Fibroblast of skin of left biceps (primary cell): Measurements from ENCODE around the gene UNC5A.

Experiments
- DNase-seq, 2 experiments: peaks; one replicate each; pipeline ENCODE4 v3.0.0-alpha.2; 2013; ENCODE audit warnings: low read depth in 2 of 2

UNC5A gene

DNA sequence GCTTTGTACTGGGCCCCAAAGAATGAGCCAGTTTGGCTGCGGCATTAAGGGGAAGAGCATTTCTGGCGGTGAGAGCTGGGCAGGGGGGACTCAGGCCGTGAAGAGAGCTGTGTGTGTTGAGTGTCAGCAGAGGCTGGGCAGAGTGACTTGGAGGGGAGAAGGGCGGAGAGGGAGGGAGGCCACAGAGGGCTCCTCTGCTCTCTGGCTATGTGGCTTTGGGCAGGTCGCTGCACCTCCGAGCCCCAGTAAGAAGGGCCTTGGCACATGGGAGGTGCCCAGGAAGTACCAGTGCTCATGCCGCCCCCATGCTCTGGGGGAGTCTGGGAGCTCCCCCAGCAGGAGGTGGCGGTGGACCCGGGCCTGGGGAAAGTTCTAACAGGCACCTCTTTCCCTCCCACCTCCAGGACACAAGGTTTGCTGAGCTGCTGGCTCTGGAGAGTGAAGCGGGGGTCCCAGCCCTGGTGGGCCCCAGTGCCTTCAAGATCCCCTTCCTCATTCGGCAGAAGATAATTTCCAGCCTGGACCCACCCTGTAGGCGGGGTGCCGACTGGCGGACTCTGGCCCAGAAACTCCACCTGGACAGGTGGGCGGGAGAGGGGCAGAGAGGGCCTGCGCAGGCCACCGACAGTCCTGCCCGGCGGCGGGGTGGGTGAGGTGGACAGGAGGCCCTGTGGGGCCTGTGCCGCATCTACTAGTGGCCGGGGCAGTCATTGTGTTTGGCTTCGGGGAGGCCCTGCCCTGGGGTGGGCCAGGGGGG lies 68.7 kb downstream of the UNC5A start:
- no peak for DNase-seq

GRCh38 chr5:176879663-176880361 lies 69.5 kb downstream of the UNC5A start:
- DNase-seq, result no peak

DNA sequence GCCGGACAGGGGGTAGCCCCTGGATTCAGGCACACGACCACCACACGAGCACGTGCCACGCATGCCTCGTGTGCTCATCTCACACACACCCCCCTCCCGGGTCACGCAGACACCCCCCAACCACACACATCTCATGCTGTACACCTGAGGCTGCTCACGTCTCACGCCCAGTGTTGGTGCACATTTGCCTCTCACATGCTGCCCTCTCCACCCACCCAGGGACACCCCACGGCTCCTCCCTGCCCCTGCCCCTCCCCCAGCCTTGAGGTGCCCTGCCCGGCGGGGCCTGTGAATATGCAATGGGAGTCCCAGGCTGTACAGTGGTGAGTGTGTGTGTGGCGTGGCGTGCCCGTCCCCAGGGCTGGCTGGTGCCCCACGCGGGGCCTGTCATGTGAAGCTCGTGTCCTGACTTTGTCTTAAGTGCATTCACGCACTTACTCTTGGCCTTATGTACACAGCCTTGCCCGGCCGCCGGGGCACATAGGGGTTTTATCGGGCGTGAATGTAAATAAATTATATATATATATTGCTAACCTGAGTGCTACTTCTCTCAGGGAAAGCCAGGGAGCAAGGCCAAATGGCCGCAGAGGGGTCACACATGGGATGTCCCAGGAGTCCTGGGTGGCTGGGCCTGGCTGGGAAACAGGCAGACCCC lies 70.1 kb downstream of the UNC5A start:
- no peak for DNase-seq

GRCh38 chr5:176881021-176881749 lies 70.8 kb downstream of the UNC5A start:
- DNase-seq, result no peak

- no peak for DNase-seq
Measured at GRCh38 chr5:176881816-176882566, 71.6 kb downstream of the UNC5A start.

DNA sequence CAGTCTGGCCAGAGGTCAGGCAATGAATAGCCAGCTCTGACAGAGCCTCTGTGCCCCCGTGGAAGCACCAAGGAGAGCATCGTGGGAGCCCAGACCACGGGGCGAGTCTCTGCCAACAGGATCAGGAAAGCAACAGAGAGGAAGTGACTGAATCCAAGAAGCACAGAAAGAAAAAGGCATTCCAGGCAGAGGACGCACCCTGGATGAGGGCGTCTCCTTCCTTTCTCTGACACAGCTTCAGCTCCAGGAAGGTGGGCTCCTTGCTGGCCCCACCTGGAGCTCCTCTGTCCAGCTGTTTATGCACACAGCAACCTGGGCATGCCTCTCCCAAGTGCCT lies 72.2 kb downstream of the UNC5A start:
- DNase-seq, result no peak

- no peak for DNase-seq
Measured at GRCh38 chr5:176883700-176884570, 73.6 kb downstream of the UNC5A start.

DNA sequence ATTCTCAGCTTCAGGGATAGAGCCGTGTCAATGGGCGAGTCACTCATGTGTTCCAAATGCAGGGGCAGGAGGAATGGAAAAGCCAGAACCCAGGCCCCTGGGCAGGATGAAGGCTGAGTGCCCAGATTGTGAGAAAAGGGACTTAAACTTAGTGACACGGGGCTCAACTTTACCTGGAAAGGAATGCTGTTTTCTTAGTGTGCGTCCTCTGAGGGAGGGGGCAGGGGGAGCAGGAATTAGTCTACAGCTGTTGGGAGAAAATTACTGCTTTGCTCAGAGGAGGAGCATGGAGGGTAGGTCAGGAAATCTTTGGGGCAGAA lies 74.2 kb downstream of the UNC5A start:
- no peak for DNase-seq

DNA sequence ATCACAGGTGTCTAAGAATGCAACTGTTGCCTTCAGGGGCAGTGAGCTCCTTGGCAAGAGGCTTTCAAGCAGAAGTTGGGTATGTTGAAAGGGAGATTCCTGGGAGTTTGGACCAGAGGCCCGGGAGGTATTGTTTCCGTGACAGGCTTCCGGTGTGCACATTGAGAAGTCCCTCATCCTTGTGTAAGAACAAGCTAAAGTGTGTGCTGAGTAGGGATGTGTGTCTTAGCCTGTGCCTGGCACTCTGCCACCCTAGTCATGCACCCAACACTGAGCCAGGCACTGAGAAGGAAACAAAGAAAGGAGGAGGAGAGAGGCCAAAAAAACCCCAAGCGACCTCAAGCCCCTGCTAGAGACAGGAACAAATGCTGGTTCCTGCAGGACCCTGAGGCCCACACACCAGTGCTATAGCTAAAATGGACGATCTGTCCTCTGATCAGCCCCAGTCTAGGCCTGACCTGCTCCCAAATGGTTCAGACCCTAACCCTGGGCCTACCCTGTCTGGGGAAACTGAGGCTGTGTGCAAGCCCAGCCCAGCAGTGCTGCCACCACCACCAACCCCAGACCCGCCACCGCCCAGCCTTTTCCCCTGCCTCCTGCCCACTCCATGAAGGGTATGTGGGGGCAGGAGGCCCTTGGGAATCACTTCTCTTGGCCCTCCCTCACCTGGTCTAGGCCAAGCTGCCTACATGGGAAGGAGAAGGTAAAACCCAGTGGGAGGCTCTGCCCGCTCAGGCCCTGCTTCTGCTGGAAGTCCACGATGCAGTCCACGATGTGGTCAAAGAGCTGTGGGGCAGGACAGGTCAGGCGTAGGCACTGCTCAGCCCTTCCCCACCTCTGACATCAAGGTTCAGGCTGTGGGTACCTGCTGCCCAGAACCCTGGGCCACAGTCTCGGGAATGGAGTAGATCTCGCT lies 76.2 kb downstream of the UNC5A start:
- DNase-seq, result no peak

- DNase-seq, result no peak
Measured at GRCh38 chr5:176887252-176887849, 77.0 kb downstream of the UNC5A start.

- DNase-seq, result no peak
Measured at GRCh38 chr5:176888016-176888864, 77.9 kb downstream of the UNC5A start.

- DNase-seq, result no peak
Measured at GRCh38 chr5:176888865-176889165, 78.5 kb downstream of the UNC5A start.

DNA sequence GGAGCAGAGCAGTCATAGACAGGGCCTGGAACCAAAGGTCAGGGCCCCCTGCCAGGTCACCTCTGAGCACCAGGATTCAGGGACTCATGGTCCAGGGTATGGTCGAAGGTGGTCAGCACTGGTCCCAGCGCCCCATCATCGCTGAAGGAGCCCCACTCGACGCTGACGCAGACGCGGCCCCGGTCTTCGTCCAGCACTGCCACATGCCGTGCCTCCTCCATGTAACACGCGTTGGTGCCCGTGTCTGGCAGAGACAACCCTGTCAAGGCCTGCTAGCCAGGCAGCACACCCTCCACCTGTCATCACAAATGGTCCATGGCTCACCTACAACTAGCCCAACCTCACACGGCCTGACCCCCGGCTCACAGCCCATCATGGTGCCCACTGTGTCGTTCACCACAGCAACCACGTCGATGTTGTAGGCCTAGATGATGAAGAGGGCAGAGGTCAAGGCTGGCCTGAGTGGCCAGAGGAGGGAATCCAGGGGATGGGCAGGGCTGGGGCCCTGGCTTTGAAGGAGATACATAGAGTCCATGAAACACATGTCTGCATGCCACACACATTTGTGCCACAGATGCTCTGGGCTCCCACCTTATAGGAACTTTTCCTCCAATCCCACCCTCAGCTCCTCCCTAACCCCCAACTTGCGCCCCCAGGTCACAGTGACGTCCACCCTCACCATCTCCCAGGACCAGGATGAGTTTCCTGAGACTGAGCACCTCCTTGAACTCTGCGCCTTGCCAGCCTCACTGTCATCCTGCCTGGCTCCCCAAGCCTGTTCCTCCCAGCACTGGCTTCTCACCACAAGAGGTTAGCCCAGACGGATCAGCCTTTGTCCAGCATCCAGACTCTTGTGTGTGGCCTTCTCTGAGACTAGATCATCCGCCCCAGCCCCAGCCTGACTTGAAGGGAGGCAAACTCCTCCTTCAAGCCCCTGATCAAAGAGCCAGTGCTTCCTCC lies 79.2 kb downstream of the UNC5A start:
- no peak for DNase-seq

GRCh38 chr5:176890455-176891330 lies 80.3 kb downstream of the UNC5A start:
- DNase-seq, result no peak

- no peak for DNase-seq
Measured at GRCh38 chr5:176891331-176891958, 81.1 kb downstream of the UNC5A start.

GRCh38 chr5:176892663-176893062 lies 82.3 kb downstream of the UNC5A start:
- no peak for DNase-seq
